Neutrophil (primary cell): ENCODE measurements around the gene DEFB119.
"Not testable (repeated sequence)": the region's sequence is repeated elsewhere in the genome, so short reads cannot be mapped to it uniquely, and the experiment has no call there.

Source experiments
- H3K27ac ChIP-seq: fragments of 200-600 bp; sonication (generic); 2 replicates; pipeline ENCODE4 v1.5.1; 2016; ENCODE audit warnings: mild to moderate bottlenecking, moderate library complexity
- H3K27me3 ChIP-seq: fragments of 200-600 bp; sonication (generic); 2 replicates; pipeline ENCODE4 v1.6.0; 2016; ENCODE audit warnings: mild to moderate bottlenecking
- H3K36me3 ChIP-seq: fragments of 200-600 bp; sonication (generic); 2 replicates; pipeline ENCODE4 v1.5.1; 2017
- H3K4me1 ChIP-seq, 2 experiments: fragments of 200-600 bp in 1 of 2; sonication (generic) in 1 of 2; 1 replicate in 1 of 2; 2 replicates in 1 of 2; pipeline versions ENCODE4 v1.5.1 to v1.6.1; 2013 to 2016; ENCODE audit warnings: low read depth in 1 of 2, low read length in 1 of 2, mild to moderate bottlenecking in 1 of 2, moderate library complexity in 1 of 2; ENCODE audit not compliant: control insufficient read depth in 1 of 2, insufficient read depth in 1 of 2
- H3K4me3 ChIP-seq, 2 experiments: fragments of 200-600 bp in 1 of 2; sonication (generic) in 1 of 2; 1 replicate in 1 of 2; 2 replicates in 1 of 2; pipeline ENCODE4 v1.5.1; 2013 to 2016; ENCODE audit warnings: low read depth in 1 of 2, low read length in 1 of 2, mild to moderate bottlenecking in 1 of 2, moderate library complexity in 1 of 2
- H3K9me3 ChIP-seq: fragments of 200-600 bp; sonication (generic); 2 replicates; pipeline ENCODE4 v1.5.1; 2016
- TF ChIP-seq, protein P1 (sequence below): fragments of 200-600 bp; sonication (generic); IDR thresholded peaks from 2 replicates; pipeline ENCODE4 v1.5.1; 2016; ENCODE audit warnings: antibody characterized with exemption

DEFB119 gene

DNA sequence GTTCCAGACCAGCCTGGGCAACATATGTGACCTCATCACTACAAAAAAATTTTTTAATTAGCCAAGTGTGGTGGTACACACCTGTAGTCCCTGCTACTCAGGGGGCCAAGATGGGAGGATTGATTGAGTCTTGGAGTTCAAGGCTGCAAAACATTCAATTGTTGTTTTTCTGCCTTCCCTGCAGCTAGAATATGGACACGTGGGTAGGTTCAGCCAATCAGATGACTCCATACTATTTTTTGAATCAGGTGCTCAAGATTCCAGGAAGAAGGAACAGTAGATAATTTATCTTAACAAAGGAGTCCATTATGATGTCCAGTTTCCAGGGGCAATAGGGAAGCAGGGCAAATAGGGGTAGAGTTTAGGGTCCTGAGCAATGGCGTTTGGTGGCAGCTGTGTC, 2.4 kb upstream of the DEFB119 start:
- H3K9me3 ChIP-seq: no peaks in the 10 kb centered on the region
- H3K27ac ChIP-seq: no peak overlapping the region
- no peak overlapping the region for H3K4me3 ChIP-seq
- no peaks in the 10 kb centered on the region for H3K27me3 ChIP-seq
- no peaks in the 10 kb centered on the region for H3K4me1 ChIP-seq
- TF ChIP-seq, protein P1, sequence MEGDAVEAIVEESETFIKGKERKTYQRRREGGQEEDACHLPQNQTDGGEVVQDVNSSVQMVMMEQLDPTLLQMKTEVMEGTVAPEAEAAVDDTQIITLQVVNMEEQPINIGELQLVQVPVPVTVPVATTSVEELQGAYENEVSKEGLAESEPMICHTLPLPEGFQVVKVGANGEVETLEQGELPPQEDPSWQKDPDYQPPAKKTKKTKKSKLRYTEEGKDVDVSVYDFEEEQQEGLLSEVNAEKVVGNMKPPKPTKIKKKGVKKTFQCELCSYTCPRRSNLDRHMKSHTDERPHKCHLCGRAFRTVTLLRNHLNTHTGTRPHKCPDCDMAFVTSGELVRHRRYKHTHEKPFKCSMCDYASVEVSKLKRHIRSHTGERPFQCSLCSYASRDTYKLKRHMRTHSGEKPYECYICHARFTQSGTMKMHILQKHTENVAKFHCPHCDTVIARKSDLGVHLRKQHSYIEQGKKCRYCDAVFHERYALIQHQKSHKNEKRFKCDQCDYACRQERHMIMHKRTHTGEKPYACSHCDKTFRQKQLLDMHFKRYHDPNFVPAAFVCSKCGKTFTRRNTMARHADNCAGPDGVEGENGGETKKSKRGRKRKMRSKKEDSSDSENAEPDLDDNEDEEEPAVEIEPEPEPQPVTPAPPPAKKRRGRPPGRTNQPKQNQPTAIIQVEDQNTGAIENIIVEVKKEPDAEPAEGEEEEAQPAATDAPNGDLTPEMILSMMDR: no peak
- no peaks in the 10 kb centered on the region for H3K36me3 ChIP-seq

DNA sequence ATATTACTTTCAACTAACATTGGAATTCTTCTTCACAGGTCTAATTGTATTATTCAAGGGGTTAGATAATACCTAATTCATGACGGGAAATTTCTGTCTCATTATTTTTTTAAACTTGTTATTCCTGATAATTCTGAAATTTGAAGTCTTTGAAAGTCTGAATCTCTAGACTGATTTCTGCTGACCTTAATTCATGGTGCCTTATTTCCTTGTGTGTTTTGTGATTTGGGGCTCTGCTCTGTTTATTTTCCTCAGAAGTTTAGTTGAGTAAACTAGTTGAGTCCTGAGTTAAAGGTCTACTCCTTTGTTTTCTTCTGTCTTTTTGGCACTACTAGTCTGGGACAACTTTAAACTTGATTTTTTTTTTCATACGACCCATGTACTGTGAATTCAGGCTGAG, 16.0 kb downstream of the DEFB119 start:
- Histone ChIP-seq H3K9me3 (no peaks in the 10 kb centered on the region), H3K4me1 (no peaks in the 10 kb centered on the region), H3K27ac (no peak overlapping the region), H3K36me3 (no peaks in the 10 kb centered on the region), H3K27me3 (no peaks in the 10 kb centered on the region), H3K4me3 (no peak overlapping the region)
- TF ChIP-seq, protein P1: no peak

DNA sequence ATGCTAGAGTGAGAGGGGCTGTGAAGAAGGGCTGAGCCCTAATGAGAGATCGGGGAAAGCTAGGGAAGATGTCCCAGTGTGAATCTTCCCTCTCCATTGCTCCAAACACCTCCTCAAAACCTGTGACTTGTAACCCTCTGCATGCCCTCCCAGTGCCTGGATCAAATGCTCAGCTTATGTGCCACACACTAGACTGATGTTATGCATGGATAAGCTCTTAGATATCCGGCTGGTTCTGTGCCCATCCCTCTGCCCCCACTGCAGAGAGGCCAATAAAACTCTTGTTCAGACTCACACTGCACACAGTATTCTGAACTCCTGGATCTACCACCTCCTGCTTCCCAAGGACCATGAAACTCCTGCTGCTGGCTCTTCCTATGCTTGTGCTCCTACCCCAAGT, 22.1 kb downstream of the DEFB119 start, which contains the start of gene DEFB118:
Gene DEFB118, plus strand, starts transcription at position 301 of the 400 bp plus-strand sequence. Its CDS starts 50 bp downstream, at position 351.
- Histone ChIP-seq H3K4me1 (no peaks in the 10 kb centered on the region), H3K9me3 (no peaks in the 10 kb centered on the region), H3K27me3 (no peaks in the 10 kb centered on the region), H3K4me3 (no peak within 1 kb of the TSS), H3K36me3 (no peaks in the 10 kb centered on the region), H3K27ac (no peak within 1 kb of the TSS)
- TF ChIP-seq, protein P1: no peak

DNA sequence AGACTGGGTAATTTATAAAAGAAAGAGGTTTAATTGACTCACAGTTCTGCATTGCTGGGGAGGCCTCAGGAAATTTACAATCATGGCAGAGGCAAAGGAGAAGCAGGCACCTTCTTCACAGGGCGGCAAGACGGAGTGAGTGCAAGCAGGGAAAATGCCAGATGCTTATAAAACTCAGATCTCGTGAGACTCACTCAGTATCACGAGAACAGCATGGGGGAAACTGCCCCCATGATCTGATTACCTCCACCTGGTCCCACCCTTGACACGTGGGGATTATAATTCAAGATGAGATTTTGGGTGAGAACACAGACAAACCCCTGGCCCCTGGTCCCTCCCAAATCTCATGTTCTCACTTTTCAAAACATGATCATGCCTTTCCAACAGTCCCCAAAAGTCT, 26.1 kb downstream of the DEFB119 start:
- not testable (repeated sequence) for H3K36me3 ChIP-seq, H3K9me3 ChIP-seq, H3K27ac ChIP-seq, H3K4me1 ChIP-seq, H3K4me3 ChIP-seq, H3K27me3 ChIP-seq

GRCh38 chr20:31363295-31363694, 27.1 kb downstream of the DEFB119 start:
- TF ChIP-seq, protein P1: no peak
- H3K9me3 ChIP-seq: no peaks in the 10 kb centered on the region
- no peaks in the 10 kb centered on the region for H3K27me3 ChIP-seq
- no peak overlapping the region for H3K4me3 ChIP-seq
- no peaks in the 10 kb centered on the region for H3K36me3 ChIP-seq
- H3K27ac ChIP-seq: no peak overlapping the region
- no peaks in the 10 kb centered on the region for H3K4me1 ChIP-seq

GRCh38 chr20:31355981-31356380, 34.4 kb downstream of the DEFB119 start:
- no peak overlapping the region for H3K4me3 ChIP-seq

More at GRCh38 chr20:31355981-31356380, 34.4 kb downstream of the DEFB119 start:
- Histone ChIP-seq H3K9me3 (no peaks in the 10 kb centered on the region), H3K4me1 (no peaks in the 10 kb centered on the region), H3K36me3 (no peaks in the 10 kb centered on the region), H3K27ac (no peak overlapping the region), H3K27me3 (no peaks in the 10 kb centered on the region)
- TF ChIP-seq, protein P1: no peak
